ENCODE data around the gene DUSP22.
"Not testable (repeated sequence)": the region's sequence is repeated elsewhere in the genome, so short reads cannot be mapped to it uniquely, and the experiment has no call there.

DUSP22 gene

DNA sequence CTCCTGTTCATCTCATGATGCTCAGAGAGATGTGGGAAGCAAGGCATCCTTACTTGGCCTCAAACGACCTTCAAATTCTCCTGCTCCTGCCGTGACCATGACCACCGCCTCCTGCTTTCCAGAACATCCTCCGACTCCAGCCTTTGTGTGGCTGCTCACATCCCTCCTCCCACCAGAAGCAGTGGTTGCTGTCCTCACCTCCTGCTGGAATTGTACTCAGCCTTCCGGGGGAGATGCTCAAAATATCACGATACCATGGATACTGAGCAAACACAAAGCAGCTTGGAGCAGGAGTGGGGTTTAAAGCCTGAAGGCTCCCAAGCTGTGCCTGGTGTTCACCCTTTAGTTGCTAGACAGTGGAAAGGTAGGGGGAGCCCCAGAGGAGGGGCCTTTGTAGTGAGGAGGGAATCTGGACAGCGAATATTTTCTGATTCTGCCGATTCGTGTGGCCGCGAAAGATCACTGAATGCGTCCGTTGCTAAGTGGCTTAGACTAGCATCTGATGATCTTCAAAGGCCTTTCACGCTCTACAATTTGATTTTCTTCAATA, 9.3 kb upstream of the DUSP22 start:
- no peak for TF ChIP-seq PPARA (CRISPR knock-in tag; IDR thresholded peaks at IDR 0.05; ENCODE audit: borderline replicate concordance)
- ATAC-seq: peak; percentile 24; the same call in 2 of the 3 replicates

- no peak for TF ChIP-seq ZNF8 (CRISPR knock-in tag; IDR thresholded peaks at IDR 0.05)
- TF ChIP-seq ZC3H10 (CRISPR knock-in tag; IDR thresholded peaks at IDR 0.05): no peak
- TF ChIP-seq CSDC2 (CRISPR knock-in tag; IDR thresholded peaks at IDR 0.05): no peak
- TF ChIP-seq ARNTL (CRISPR knock-in tag; IDR thresholded peaks at IDR 0.05; ENCODE audit: borderline replicate concordance, low read depth): no peak
- TF ChIP-seq BACH2 (CRISPR knock-in tag; IDR thresholded peaks at IDR 0.05; ENCODE audit: borderline replicate concordance): no peak
- TF ChIP-seq, protein P1, sequence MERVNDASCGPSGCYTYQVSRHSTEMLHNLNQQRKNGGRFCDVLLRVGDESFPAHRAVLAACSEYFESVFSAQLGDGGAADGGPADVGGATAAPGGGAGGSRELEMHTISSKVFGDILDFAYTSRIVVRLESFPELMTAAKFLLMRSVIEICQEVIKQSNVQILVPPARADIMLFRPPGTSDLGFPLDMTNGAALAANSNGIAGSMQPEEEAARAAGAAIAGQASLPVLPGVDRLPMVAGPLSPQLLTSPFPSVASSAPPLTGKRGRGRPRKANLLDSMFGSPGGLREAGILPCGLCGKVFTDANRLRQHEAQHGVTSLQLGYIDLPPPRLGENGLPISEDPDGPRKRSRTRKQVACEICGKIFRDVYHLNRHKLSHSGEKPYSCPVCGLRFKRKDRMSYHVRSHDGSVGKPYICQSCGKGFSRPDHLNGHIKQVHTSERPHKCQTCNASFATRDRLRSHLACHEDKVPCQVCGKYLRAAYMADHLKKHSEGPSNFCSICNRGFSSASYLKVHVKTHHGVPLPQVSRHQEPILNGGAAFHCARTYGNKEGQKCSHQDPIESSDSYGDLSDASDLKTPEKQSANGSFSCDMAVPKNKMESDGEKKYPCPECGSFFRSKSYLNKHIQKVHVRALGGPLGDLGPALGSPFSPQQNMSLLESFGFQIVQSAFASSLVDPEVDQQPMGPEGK (CRISPR knock-in tag; IDR thresholded peaks at IDR 0.05; ENCODE audit: borderline replicate concordance): no peak
- TF ChIP-seq TCF4 (CRISPR knock-in tag; IDR thresholded peaks at IDR 0.05; ENCODE audit: borderline replicate concordance): no peak
- ATAC-seq: no peak
Measured at GRCh38 chr6:284486-284885, 7.8 kb upstream of the DUSP22 start.

DNA sequence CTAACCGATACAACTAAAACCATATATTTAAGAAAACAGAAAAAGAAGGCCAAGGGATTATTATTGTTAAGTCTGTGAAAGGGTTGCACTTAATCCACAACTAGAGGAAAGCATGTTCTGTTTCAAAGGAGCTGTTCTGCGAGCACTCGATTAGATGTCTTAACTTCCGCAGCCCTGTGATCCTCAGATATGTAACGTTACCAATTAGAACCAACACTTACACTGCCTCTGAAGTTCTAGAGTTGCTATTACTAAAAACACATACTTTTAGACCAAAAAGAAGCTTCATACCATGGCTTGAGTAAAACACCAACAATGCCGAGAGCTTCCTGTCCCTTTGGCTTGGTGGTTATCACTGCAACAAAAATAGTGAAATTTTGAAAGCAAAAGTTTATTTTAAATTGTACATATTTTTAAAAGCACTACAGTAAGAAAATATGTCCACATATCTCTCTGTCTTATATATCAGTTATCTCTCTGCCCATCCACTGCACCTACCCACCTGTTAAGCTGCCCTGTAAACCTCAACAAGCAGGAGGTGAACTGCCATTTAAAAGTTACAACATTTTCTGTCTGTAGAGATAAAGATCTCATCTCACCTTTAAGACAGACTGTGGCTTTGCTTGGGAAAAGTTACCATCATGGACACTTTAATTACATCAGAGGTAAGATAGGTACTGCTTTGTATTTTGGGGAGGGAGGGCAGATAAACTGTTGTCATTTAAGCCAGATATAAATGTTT, 7.1 kb upstream of the DUSP22 start:
- TF ChIP-seq ZFP30 (CRISPR knock-in tag; IDR thresholded peaks at IDR 0.05) (no peak), CSDC2 (CRISPR knock-in tag; IDR thresholded peaks at IDR 0.05) (no peak), ZFP3 (CRISPR knock-in tag; IDR thresholded peaks at IDR 0.05) (no peak), TSHZ2 (CRISPR knock-in tag; IDR thresholded peaks at IDR 0.05) (no peak), OSR1 (CRISPR knock-in tag; IDR thresholded peaks at IDR 0.05) (no peak), ZNF70 (CRISPR knock-in tag; IDR thresholded peaks at IDR 0.05) (no peak), TCF4 (CRISPR knock-in tag; IDR thresholded peaks at IDR 0.05; ENCODE audit: borderline replicate concordance) (no peak), CSRNP3 (CRISPR knock-in tag; IDR thresholded peaks at IDR 0.05) (no peak), ESRRG (CRISPR knock-in tag; IDR thresholded peaks at IDR 0.05) (no peak), CREB5 (CRISPR knock-in tag; IDR thresholded peaks at IDR 0.05; ENCODE audit: low read depth) (no peak)
- no peak for ATAC-seq

- ATAC-seq: not testable (repeated sequence)
Measured at GRCh38 chr6:285902-286301, 6.4 kb upstream of the DUSP22 start.

- ATAC-seq: no peak
Measured at GRCh38 chr6:286681-287488, 5.4 kb upstream of the DUSP22 start.

More at GRCh38 chr6:286681-287488, 5.4 kb upstream of the DUSP22 start:
- TF ChIP-seq TCF4 (CRISPR knock-in tag; IDR thresholded peaks at IDR 0.05; ENCODE audit: borderline replicate concordance): no peak
- no peak for TF ChIP-seq RARB (CRISPR knock-in tag; IDR thresholded peaks at IDR 0.05)
- TF ChIP-seq TOX (CRISPR knock-in tag; IDR thresholded peaks at IDR 0.05; ENCODE audit: borderline replicate concordance): no peak
